H9 (cell line): Measurements from ENCODE around the gene ERF. TPM values are rescaled to one million over a fixed set of nuclear protein-coding genes. Genes with fewer than 3 reads are reported as not detected.

Experiments used
- DNase-seq: peaks from one replicate; pipeline ENCODE4 v3.0.0-alpha.2; 2017
- H2AFZ ChIP-seq: one replicate; pipeline ENCODE4 v1.6.1; 2013; ENCODE audit warnings: mild to moderate bottlenecking, low read length, control low read depth, moderate library complexity
- H2AK5ac ChIP-seq: 2 replicates; pipeline ENCODE4 v1.6.1; 2013; ENCODE audit warnings: low read length, control low read depth, mixed read lengths; ENCODE audit not compliant: insufficient read length
- H2BK120ac ChIP-seq: one replicate; pipeline ENCODE4 v1.6.1; 2013; ENCODE audit warnings: low read depth, mild to moderate bottlenecking, low read length, control low read depth, inconsistent platforms; ENCODE audit not compliant: poor library complexity, severe bottlenecking
- H2BK12ac ChIP-seq: 2 replicates; pipeline ENCODE4 v1.6.1; 2013; ENCODE audit warnings: low read length, control low read depth, mixed read lengths, low read depth; ENCODE audit not compliant: insufficient read length
- H2BK15ac ChIP-seq: 2 replicates; pipeline ENCODE4 v1.6.1; 2013; ENCODE audit warnings: low read depth, low read length, control low read depth
- H2BK20ac ChIP-seq: one replicate; pipeline ENCODE4 v1.6.1; 2013; ENCODE audit warnings: low read depth, mild to moderate bottlenecking, low read length, control low read depth, inconsistent platforms; ENCODE audit not compliant: poor library complexity, severe bottlenecking
- H2BK5ac ChIP-seq: 2 replicates; pipeline ENCODE4 v1.6.1; 2013; ENCODE audit warnings: low read length, control low read depth, mixed read lengths; ENCODE audit not compliant: insufficient read length
- H3K14ac ChIP-seq: 2 replicates; pipeline ENCODE4 v1.6.1; 2013; ENCODE audit warnings: low read length, control low read depth; ENCODE audit not compliant: insufficient read depth
- H3K18ac ChIP-seq: 2 replicates; pipeline ENCODE4 v1.6.1; 2013; ENCODE audit warnings: low read depth, mild to moderate bottlenecking, mixed read lengths, low read length, control low read depth; ENCODE audit not compliant: insufficient read length
- H3K23ac ChIP-seq: 2 replicates; pipeline ENCODE4 v1.6.1; 2013; ENCODE audit warnings: low read length, control low read depth, mixed read lengths, low read depth; ENCODE audit not compliant: insufficient read length
- H3K23me2 ChIP-seq: 2 replicates; pipeline ENCODE4 v1.6.1; 2013; ENCODE audit warnings: low read depth, mild to moderate bottlenecking, mixed read lengths, low read length, control low read depth; ENCODE audit not compliant: insufficient read length, poor library complexity, severe bottlenecking
- H3K27ac ChIP-seq: 2 replicates; pipeline ENCODE4 v1.5.1; 2013; ENCODE audit warnings: low read length, control low read depth, mixed read lengths, low read depth; ENCODE audit not compliant: insufficient read length
- H3K27me3 ChIP-seq: 2 replicates; pipeline ENCODE4 v1.6.1; 2013; ENCODE audit warnings: low read length, control low read depth, inconsistent platforms; ENCODE audit not compliant: insufficient read depth
- H3K4ac ChIP-seq: 2 replicates; pipeline ENCODE4 v1.6.1; 2013; ENCODE audit warnings: low read depth, mild to moderate bottlenecking, control low read depth, inconsistent platforms, low read length, moderate library complexity
- H3K4me1 ChIP-seq: 2 replicates; pipeline ENCODE4 v1.6.1; 2013; ENCODE audit warnings: low read length, control low read depth, inconsistent platforms; ENCODE audit not compliant: insufficient read depth
- H3K4me2 ChIP-seq: 2 replicates; pipeline ENCODE4 v1.6.1; 2013; ENCODE audit warnings: low read length, control low read depth, mixed read lengths; ENCODE audit not compliant: insufficient read length, insufficient read depth
- H3K56ac ChIP-seq: 2 replicates; pipeline ENCODE4 v1.6.1; 2013; ENCODE audit warnings: low read depth, mild to moderate bottlenecking, mixed read lengths, low read length, control low read depth; ENCODE audit not compliant: insufficient read length
- H3K79me1 ChIP-seq: 2 replicates; pipeline ENCODE4 v1.6.1; 2013; ENCODE audit warnings: low read depth, mild to moderate bottlenecking, moderate library complexity, low read length, control low read depth, inconsistent platforms; ENCODE audit not compliant: insufficient read depth, poor library complexity, severe bottlenecking
- H3K79me2 ChIP-seq: 2 replicates; pipeline ENCODE4 v1.6.1; 2013; ENCODE audit warnings: low read length, control low read depth, inconsistent platforms; ENCODE audit not compliant: insufficient read depth
- H3K9ac ChIP-seq: 2 replicates; pipeline ENCODE4 v1.6.1; 2013; ENCODE audit warnings: low read length, control low read depth, mixed read lengths; ENCODE audit not compliant: insufficient read length; ENCODE audit errors: extremely low read depth
- H3K9me3 ChIP-seq: one replicate; pipeline ENCODE4 v1.6.1; 2013; ENCODE audit warnings: low read depth, low read length, inconsistent platforms; ENCODE audit not compliant: control insufficient read depth
- H3T11ph ChIP-seq: one replicate; pipeline ENCODE4 v1.6.1; 2013; ENCODE audit warnings: mild to moderate bottlenecking, low read length, control low read depth, inconsistent platforms
- H4K20me1 ChIP-seq: one replicate; pipeline ENCODE4 v1.6.1; 2013; ENCODE audit not compliant: control insufficient read depth, insufficient read length, insufficient read depth
- H4K5ac ChIP-seq: 2 replicates; pipeline ENCODE4 v1.6.1; 2013; ENCODE audit warnings: low read depth, mild to moderate bottlenecking, mixed read lengths, low read length, control low read depth; ENCODE audit not compliant: insufficient read length
- H4K8ac ChIP-seq: replicated peaks from 2 replicates; pipeline ENCODE4 v1.6.1; 2013; ENCODE audit warnings: low read length, control low read depth, mixed read lengths, low read depth; ENCODE audit not compliant: insufficient read length
- H4K91ac ChIP-seq: 2 replicates; pipeline ENCODE4 v1.6.1; 2013; ENCODE audit warnings: low read depth, mild to moderate bottlenecking, moderate library complexity, mixed read lengths, low read length, control low read depth; ENCODE audit not compliant: insufficient read length
- H3K27ac Mint-ChIP-seq, 3 experiments: 2 replicates in 2 of 3; 3 replicates in 1 of 3; pipeline ENCODE4 v1.8.0; 2020 to 2021; ENCODE audit warnings: mixed read lengths in 3 of 3, mild to moderate bottlenecking in 1 of 3, moderate library complexity in 1 of 3
- H3K27me3 Mint-ChIP-seq: 2 replicates; pipeline ENCODE4 v1.8.0; 2021; ENCODE audit warnings: low read depth, mild to moderate bottlenecking, moderate library complexity, mixed read lengths
- H3K36me3 Mint-ChIP-seq, 3 experiments: 2 replicates in 2 of 3; 3 replicates in 1 of 3; pipeline ENCODE4 v1.8.0; 2020 to 2021; ENCODE audit warnings: low read depth in 3 of 3, mixed read lengths in 3 of 3; ENCODE audit not compliant: insufficient read depth in 1 of 3
- H3K4me1 Mint-ChIP-seq, 2 experiments: 2 replicates each; pipeline ENCODE4 v1.8.0; 2020; ENCODE audit warnings: mixed read lengths in 2 of 2
- H3K4me3 Mint-ChIP-seq, 2 experiments: 2 replicates in 1 of 2; 3 replicates in 1 of 2; pipeline ENCODE4 v1.8.0; 2020 to 2021; ENCODE audit warnings: mild to moderate bottlenecking in 2 of 2, mixed read lengths in 2 of 2, moderate library complexity in 1 of 2
- H3K9me3 Mint-ChIP-seq, 2 experiments: 2 replicates in 1 of 2; 3 replicates in 1 of 2; pipeline ENCODE4 v1.8.0; 2020; ENCODE audit warnings: mild to moderate bottlenecking in 2 of 2, mixed read lengths in 2 of 2, moderate library complexity in 1 of 2
- CTCF ChIP-seq: fragments of 200-600 bp; sonication (generic); conservative IDR thresholded peaks from 3 replicates; pipeline ENCODE4 v1.8.0; 2021; ENCODE audit warnings: antibody characterized with exemption, mild to moderate bottlenecking
- WGBS: extraction: QIAGEN DNeasy Blood & Tissue Kit; methylation state at CpG from one replicate; pipeline ENCODE4 v1.1.7; 2013; ENCODE audit warnings: missing lambda C conversion rate, low lambda C conversion rate, mixed read lengths; ENCODE audit not compliant: insufficient read length; ENCODE audit errors: extremely low coverage; 5-methylcytosine and 5-hydroxymethylcytosine counted together
- total RNA-seq: library from RNA; stranded (reverse); gene quantifications from 2 replicates; pipeline ENCODE4 v1.2.1, GENCODE V29; 2021

The ERF gene
- total RNA-seq, 1 experiment from 2014 or later: 126 TPM

GRCh38 chr19:42247640-42248199 is 7.2 kb downstream of the ERF start:
- Histone ChIP-seq H3K79me2 (peaks cover 3% of the 10 kb centered on the region; the same call in 1 of the 2 replicates), H4K91ac (no peak overlapping the region), H3K9me3 (no peaks in the 10 kb centered on the region), H2BK5ac (no peak overlapping the region), H3K4me1 (peaks cover 6% of the 10 kb centered on the region; the same call in 1 of the 2 replicates), H3K23me2 (peaks cover 7% of the 10 kb centered on the region), H3K27me3 (no peaks in the 10 kb centered on the region), H3K27ac (no peak overlapping the region), H3K9ac (no peak overlapping the region), H3K23ac (no peak overlapping the region), H2AFZ (no peak overlapping the region), H2BK12ac (no peak overlapping the region), H2BK120ac (no peak overlapping the region), H3K18ac (no peak overlapping the region), H3T11ph (no peak overlapping the region), H3K56ac (no peak overlapping the region), H3K14ac (no peak overlapping the region), H4K20me1 (no peaks in the 10 kb centered on the region), H3K79me1 (no peaks in the 10 kb centered on the region), H4K8ac (no peak overlapping the region), H2BK20ac (no peak overlapping the region), H4K5ac (no peak overlapping the region), H2BK15ac (no peak overlapping the region), H3K4ac (no peak overlapping the region), H2AK5ac (no peak overlapping the region), H3K4me2 (no peak overlapping the region)
- Mint-ChIP-seq H3K27ac (no peak overlapping the region), H3K9me3 (no peaks in the 10 kb centered on the region), H3K36me3 (peaks cover 5 to 26% (median 18%) of the 10 kb centered on the region in 3 experiments; a peak in 6 of 7 replicates), H3K27me3 (no peaks in the 10 kb centered on the region; the same call in 1 of the 2 replicates), H3K4me3 (no peak overlapping the region), H3K4me1 (peaks cover 35 to 51% of the 10 kb centered on the region in 2 experiments)
- no peak for DNase-seq
- WGBS: no CpG with 5 or more reads among the region's 6 CpGs
- no peak for TF ChIP-seq CTCF
